ENCODE measurements around the gene PRR33. TPM values are rescaled to one million over a fixed set of nuclear protein-coding genes. Genes with fewer than 3 reads are reported as not detected.

The PRR33 gene
- total RNA-seq, 2 donors from 2014 or later = not detected

DNA sequence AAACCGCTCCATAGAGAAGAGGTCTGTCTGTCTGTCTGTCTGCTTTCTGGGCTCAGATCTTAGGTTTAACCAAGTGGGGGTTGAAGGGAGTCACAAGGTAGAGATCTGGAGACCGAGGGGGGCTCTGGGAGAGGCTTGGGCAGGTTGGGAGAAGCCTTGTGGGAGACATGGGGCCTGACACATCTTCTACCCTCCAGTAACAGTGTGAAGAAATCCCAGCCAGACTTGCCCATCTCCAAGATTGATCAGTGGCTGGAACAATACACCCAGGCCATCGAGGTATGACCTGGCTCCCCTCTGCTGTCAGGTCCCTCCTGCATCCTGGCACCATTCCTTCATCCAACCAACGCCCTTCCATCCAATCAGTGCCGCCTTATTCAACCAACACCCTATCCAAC, 7.4 kb downstream of the PRR33 start:
- ATAC-seq (no peak), DNase-seq (no peak)
- Histone ChIP-seq H3K4me1 (peaks cover 18% of the 10 kb centered on the region), H3K36me3 (replicated peaks in 1 of 2; ENCODE audit: insufficient read depth in 1 of 2, low read depth in 2 of 2) (no peaks in the 10 kb centered on the region), H3K4me3 (no peak overlapping the region), H3K27me3 (no peaks in the 10 kb centered on the region), H3K9me3 (no peaks in the 10 kb centered on the region), H3K27ac (no peak overlapping the region)
- intact Hi-C loops (cut with DNase I) = loop anchor here (5.0 kb wide), 2 partner anchors 187 to 268 kb away; partner anchors contain the start of gene KRTAP5-6
- WGBS, 2 donors = 83 to 85% methylated on average over 5 of the region's 5 CpGs
- TF ChIP-seq, protein P1, sequence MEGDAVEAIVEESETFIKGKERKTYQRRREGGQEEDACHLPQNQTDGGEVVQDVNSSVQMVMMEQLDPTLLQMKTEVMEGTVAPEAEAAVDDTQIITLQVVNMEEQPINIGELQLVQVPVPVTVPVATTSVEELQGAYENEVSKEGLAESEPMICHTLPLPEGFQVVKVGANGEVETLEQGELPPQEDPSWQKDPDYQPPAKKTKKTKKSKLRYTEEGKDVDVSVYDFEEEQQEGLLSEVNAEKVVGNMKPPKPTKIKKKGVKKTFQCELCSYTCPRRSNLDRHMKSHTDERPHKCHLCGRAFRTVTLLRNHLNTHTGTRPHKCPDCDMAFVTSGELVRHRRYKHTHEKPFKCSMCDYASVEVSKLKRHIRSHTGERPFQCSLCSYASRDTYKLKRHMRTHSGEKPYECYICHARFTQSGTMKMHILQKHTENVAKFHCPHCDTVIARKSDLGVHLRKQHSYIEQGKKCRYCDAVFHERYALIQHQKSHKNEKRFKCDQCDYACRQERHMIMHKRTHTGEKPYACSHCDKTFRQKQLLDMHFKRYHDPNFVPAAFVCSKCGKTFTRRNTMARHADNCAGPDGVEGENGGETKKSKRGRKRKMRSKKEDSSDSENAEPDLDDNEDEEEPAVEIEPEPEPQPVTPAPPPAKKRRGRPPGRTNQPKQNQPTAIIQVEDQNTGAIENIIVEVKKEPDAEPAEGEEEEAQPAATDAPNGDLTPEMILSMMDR (IDR thresholded peaks at IDR 0.05) = no peak
- TF ChIP-seq POLR2A (IDR thresholded peaks at IDR 0.05) = no peak

DNA sequence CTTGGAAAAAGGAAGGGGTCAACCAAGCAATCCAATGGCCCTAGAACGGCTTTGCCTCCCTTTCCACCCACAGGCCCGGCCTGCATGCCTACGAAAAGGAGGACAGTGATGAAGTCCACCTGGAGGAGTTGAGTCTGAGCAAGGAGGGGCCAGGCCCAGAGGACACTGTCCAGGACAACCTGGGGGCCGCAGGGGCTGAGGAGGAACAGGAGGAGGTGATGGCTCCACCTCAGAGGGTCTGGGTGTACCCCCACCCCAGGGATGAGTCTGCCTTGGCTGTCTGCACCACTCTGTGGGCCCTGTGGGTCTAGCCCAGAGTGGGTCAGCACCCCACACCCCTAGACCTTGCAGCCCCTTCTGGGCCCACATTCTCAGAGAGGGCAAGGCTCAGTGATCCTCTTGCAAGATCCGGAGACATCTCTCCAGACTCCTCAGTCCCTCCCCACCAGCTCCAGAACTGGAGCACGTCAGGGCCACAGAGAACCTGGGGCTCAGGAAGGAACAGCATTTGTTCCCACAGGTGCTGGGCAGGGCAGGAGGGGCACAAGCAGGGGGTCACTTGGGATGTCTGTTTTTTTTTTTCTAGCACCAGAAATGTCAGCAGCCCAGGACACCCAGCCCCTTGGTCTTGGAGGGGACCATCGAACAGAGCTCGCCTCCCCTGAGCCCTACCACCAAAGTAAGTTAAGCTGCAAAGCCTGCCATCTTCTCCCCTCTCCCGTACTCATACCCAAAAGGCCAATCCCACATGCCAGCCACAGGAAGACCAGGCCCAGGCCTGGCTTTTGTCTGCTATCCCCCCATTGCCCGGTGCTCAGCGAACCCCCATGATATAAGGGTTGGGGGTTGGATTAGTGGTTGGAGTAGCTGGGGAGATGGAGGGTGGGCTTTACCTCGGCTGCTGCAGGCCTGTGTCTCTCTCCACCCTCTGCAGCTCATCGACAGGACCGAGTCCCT, 8.1 kb downstream of the PRR33 start:
- Histone ChIP-seq H3K4me1 (peaks cover 18% of the 10 kb centered on the region), H3K36me3 (replicated peaks in 1 of 2; ENCODE audit: insufficient read depth in 1 of 2, low read depth in 2 of 2) (no peaks in the 10 kb centered on the region), H3K4me3 (no peak overlapping the region), H3K27ac (no peak overlapping the region), H3K9me3 (no peaks in the 10 kb centered on the region), H3K27me3 (no peaks in the 10 kb centered on the region)
- DNase-seq = peak in 1 of 4 donors; percentile 9
- intact Hi-C loops (cut with DNase I) = loop anchor here (5.0 kb wide), 2 partner anchors 186 to 269 kb away; partner anchors contain the start of gene KRTAP5-6
- 85 to 86% methylated on average over 11 to 14 of the region's 14 CpGs for WGBS, 2 donors
- no peak for ATAC-seq
- no peak for TF ChIP-seq POLR2A (IDR thresholded peaks at IDR 0.05)
- TF ChIP-seq, protein P1 (IDR thresholded peaks at IDR 0.05) = no peak

DNA sequence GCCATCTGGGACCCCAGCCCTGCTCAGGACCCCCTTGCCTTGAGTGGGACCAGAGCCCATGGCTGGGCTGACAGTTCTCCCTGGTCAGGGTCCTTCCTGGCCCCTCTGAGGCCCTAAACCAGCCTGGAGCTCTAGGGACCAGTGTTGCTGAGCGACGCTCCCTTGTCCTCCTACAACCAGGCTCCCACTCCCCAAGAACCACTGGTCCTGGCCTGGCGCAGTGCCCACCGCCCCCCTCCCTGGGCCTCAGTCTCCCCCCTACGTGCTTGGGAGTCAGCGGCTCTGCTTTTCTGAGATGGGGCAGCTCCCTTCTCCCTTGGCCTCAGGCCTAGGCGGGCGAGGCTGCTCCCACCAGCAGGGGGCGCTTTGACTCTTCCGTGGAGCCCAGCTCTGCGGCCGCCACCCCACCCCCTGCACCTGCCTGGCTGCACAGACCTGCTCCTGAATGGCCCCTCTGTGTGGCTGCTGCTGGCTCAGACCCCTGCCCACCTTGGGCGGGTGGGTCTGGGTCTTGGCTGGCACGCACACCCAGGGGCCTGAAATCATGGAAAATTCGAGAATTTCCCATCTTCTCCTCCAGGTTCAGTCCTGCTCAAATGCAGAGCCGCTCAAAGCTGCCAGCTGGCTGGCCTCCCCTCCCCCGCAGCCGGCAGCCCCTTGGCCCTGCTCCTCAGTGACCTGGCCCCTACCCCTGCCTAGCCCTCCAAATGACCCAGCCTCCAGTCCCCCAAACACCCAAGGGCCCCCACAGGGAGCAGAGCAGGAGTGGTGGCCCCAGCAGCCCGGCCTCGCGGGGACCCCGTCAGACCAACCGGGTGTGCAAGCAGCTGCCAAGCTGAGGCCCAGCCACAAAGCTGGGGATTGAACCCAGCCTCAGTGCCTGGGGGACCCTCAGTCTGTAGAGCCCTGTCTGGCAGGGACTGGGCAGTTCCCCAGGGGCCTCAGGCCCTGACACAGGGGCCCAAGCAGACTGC, 9.1 kb downstream of the PRR33 start:
- Histone ChIP-seq H3K4me3 (no peak overlapping the region), H3K9me3 (no peaks in the 10 kb centered on the region), H3K27me3 (no peaks in the 10 kb centered on the region), H3K36me3 (replicated peaks in 1 of 2; ENCODE audit: insufficient read depth in 1 of 2, low read depth in 2 of 2) (no peaks in the 10 kb centered on the region), H3K4me1 (peaks cover 14% of the 10 kb centered on the region), H3K27ac (peak overlapping the region in 1 of 4 donors; percentile 3)
- peak; percentile 83 to 88 (median 84) for DNase-seq
- peak; percentile 88 for ATAC-seq
- WGBS, 2 donors = 28 to 37% methylated on average over 7 to 22 of the region's 23 CpGs
- intact Hi-C loops (cut with DNase I) = loop anchor here (5.0 kb wide), 2 partner anchors 185 to 270 kb away; partner anchors contain the start of gene KRTAP5-6
- TF ChIP-seq, protein P1 (IDR thresholded peaks at IDR 0.05) = peak; percentile 84 to 95 (median 87)
- no peak for TF ChIP-seq POLR2A (IDR thresholded peaks at IDR 0.05)

DNA sequence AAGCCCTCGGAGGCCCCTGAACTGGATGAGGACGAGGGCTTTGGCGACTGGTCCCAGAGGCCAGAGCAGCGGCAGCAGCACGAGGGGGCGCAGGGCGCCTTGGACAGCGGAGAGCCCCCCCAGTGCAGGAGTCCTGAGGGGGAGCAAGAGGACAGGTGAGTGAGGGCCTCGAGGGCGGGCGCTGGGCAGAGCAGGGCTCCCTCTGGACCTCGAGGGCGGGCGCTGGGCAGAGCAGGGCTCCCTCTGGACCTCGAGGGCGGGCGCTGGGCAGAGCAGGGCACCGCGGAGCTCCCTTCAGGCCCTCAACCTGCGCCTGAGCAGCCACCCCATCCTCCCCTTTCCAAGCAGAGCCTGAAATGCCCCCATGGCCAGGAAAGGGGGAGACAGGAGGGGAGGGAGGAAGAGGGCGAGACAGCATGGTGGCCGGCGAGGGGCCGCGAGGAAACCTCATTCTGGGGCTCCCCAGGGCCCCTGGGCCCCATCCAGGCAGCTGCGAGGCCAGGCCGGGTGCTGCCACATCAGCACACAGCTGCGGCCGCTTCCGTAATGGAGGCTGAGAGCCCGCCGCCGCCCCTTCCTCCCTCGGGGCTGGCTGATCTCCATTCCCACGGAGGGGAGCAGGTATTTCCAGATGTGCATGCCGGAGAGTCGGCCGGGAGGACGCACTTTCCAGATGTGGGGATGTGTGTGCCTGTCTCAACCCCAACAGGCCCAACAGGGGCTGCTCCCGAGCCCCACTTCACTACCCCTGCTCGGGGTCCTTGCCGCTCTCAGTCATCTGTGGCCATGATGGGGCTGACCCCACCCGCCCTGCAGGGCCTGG, 10.0 kb downstream of the PRR33 start:
- DNase-seq (peak in 2 of 4 donors; percentile 5 to 9), ATAC-seq (no peak)
- no peaks in the 10 kb centered on the region for H3K27me3 ChIP-seq
- intact Hi-C loops (cut with DNase I) = loop anchor here (5.0 kb wide), 2 partner anchors 184 to 271 kb away; partner anchors contain the start of gene KRTAP5-6
- H3K36me3 ChIP-seq (replicated peaks in 1 of 2; ENCODE audit: insufficient read depth in 1 of 2, low read depth in 2 of 2) = no peaks in the 10 kb centered on the region
- no peaks in the 10 kb centered on the region for H3K9me3 ChIP-seq
- 61 to 66% methylated on average over 15 to 35 of the region's 43 CpGs for WGBS, 2 donors
- no peak overlapping the region for H3K4me3 ChIP-seq
- H3K27ac ChIP-seq = peak overlapping the region in 1 of 4 donors; percentile 40
- TF ChIP-seq POLR2A (IDR thresholded peaks at IDR 0.05) = no peak
- TF ChIP-seq, protein P1 (IDR thresholded peaks at IDR 0.05) = no peak
- H3K4me1 ChIP-seq = peaks cover 21% of the 10 kb centered on the region
